ENCODE results near the gene SIPA1.

- TF ChIP-seq YY1 (IDR thresholded peaks at IDR 0.05; ENCODE audit: insufficient read depth, insufficient read length) (no peak), ZNF274 (IDR thresholded peaks at IDR 0.05; ENCODE audit: low read depth, low read length) (no peak), SUZ12 (IDR thresholded peaks at IDR 0.05; ENCODE audit: extremely low read depth, insufficient read depth, insufficient read length) (no peak)
Observed at GRCh38 chr11:65685981-65686380, 48.1 kb downstream of the SIPA1 start.
